ENCODE data around the gene PAPLN. TPM values are rescaled to one million over a fixed set of nuclear protein-coding genes. Genes with fewer than 3 reads are reported as not detected.
"Not testable (repeated sequence)": the region's sequence is repeated elsewhere in the genome, so short reads cannot be mapped to it uniquely, and the experiment has no call there.

PAPLN gene
- total and polyA plus RNA-seq, 8 donors = 1.1 to 18.3 (median 2.9) TPM

DNA sequence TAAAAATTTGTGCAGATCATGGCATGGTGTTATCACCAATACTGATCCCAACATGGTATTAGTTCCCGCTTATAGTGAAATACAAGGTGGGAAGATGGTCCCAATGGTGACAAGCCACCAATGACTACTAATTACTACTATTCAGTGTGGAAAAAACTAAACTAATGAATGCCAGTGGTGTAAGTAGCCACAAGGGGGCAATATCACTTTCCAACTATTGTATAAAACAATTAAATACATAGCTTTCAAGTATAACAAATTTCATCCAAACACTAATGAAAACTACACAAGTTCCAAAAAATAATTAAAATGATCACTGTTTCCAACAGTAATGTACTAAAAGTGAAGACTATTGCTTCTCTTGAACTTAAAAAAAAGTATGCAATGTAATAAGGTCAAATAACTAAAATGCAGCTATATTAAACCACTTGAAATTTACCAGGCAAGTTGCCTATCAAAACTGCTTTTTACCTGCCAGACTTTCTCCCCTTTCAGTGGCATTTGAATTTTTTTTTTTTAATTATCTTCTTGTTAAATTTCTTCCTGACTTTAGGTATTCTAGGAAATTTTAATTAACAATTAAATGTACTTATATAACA is 58.0 kb downstream of the PAPLN start:
- H3K9me3 ChIP-seq = no peaks in the 10 kb centered on the region
- DNase-seq = no peak
- H3K4me3 ChIP-seq = no peak overlapping the region
- peak; percentile 58 to 81 (median 76) for ATAC-seq
- intact Hi-C loops (cut with DNase I) = loop anchor here in 2 of 3 donors (10.0 kb wide), 1 partner anchor 180 kb away; no protein-coding TSS in a partner anchor
- TF ChIP-seq, protein P1, sequence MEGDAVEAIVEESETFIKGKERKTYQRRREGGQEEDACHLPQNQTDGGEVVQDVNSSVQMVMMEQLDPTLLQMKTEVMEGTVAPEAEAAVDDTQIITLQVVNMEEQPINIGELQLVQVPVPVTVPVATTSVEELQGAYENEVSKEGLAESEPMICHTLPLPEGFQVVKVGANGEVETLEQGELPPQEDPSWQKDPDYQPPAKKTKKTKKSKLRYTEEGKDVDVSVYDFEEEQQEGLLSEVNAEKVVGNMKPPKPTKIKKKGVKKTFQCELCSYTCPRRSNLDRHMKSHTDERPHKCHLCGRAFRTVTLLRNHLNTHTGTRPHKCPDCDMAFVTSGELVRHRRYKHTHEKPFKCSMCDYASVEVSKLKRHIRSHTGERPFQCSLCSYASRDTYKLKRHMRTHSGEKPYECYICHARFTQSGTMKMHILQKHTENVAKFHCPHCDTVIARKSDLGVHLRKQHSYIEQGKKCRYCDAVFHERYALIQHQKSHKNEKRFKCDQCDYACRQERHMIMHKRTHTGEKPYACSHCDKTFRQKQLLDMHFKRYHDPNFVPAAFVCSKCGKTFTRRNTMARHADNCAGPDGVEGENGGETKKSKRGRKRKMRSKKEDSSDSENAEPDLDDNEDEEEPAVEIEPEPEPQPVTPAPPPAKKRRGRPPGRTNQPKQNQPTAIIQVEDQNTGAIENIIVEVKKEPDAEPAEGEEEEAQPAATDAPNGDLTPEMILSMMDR (IDR thresholded peaks at IDR 0.05) = peak; percentile 31 to 61 (median 60)
- 37 to 64% methylated on average over 1 of the region's 1 CpG for WGBS, 2 donors
- H3K4me1 ChIP-seq = peaks cover 3 to 13% (median 11%) of the 10 kb centered on the region in 3 donors
- peak; percentile 49 for FAIRE-seq
- H3K36me3 ChIP-seq = no peaks in the 10 kb centered on the region
- H3K27me3 ChIP-seq = no peaks in the 10 kb centered on the region
- no peak overlapping the region for H3K27ac ChIP-seq

DNA sequence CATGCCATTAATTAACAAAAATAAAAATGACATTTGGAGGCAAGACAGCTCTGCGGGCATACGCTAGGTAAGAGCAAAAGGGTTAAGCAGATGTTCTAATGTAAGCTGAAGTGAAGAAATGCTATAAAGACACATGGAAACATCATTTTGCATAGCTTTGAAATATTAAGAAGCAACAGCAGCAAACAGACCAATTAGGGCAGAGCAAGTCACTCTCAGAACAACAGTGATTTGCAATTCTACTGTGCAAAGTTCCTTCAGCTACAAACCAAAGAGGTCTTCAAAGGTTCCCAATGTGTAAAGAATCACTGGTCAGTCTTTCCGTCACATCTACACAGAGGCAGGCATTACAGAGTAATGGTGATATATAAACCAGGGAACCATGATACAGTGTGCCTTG is 68.2 kb downstream of the PAPLN start:
- FAIRE-seq (no peak), ATAC-seq (no peak), DNase-seq (no peak)
- Histone ChIP-seq H3K4me1 (no peaks in the 10 kb centered on the region), H3K36me3 (no peaks in the 10 kb centered on the region), H3K27ac (no peak overlapping the region), H3K27me3 (no peaks in the 10 kb centered on the region), H3K9me3 (no peaks in the 10 kb centered on the region), H3K4me3 (no peak overlapping the region)
- TF ChIP-seq, protein P1 (IDR thresholded peaks at IDR 0.05) = no peak
- WGBS, 2 donors = 77% methylated on average over 3 of the region's 3 CpGs
- intact Hi-C loops (cut with DNase I) = no loop called here

GRCh38 chr14:73307261-73307660 is 70.0 kb downstream of the PAPLN start:
- TF ChIP-seq, protein P1 (IDR thresholded peaks at IDR 0.05) = no peak
- Histone ChIP-seq H3K36me3 (no peaks in the 10 kb centered on the region), H3K27ac (no peak overlapping the region), H3K4me3 (no peak overlapping the region), H3K27me3 (no peaks in the 10 kb centered on the region), H3K4me1 (no peaks in the 10 kb centered on the region), H3K9me3 (no peaks in the 10 kb centered on the region)
- ATAC-seq (no peak), FAIRE-seq (no peak), DNase-seq (no peak)
- WGBS, 2 donors = 99 to 100% methylated on average over 3 of the region's 3 CpGs
- intact Hi-C loops (cut with DNase I) = no loop called here

DNA sequence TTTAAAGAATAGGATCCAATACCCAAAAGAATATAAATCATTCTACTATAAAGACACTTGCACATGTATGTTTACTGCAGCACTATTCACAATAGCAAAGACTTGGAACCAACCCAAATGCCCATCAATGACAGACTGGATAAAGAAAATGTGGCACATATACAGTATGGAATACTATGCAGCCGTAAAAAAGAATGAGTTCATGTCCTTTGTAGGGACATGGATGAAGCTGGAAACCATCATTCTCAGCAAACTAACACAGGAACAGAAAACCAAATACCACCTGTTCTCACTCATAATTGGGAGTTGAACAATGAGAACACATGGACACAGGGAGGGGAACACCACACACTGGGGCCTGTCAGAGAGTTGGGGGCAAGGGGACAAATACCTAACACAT is 71.9 kb downstream of the PAPLN start:
- DNase-seq; H3K4me1 ChIP-seq; H3K9me3 ChIP-seq; H3K27me3 ChIP-seq; intact Hi-C loops (cut with DNase I); H3K27ac ChIP-seq; ATAC-seq; H3K4me3 ChIP-seq; FAIRE-seq; H3K36me3 ChIP-seq: not testable (repeated sequence)
- 95% methylated on average over 1 of the region's 1 CpG for WGBS, 2 donors

DNA sequence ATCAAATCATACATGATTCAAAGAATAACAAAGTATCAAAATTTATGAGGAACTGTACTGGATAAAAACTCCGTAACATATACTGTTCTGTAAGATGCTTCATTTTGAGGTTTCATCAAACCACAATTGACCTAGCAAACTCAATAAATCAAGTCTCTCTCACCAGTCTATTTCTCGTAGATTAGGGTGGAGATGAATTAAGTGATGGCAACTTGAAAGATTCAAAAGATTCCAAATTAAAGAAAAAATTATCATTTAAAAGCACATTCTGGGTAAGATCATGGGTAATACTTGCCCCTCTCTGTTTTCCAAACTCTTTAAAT is 74.4 kb downstream of the PAPLN start:
- no peak for FAIRE-seq

More for the DNA sequence above, 74.4 kb downstream of the PAPLN start:
- intact Hi-C loops (cut with DNase I) = no loop called here
- H3K27me3 ChIP-seq = no peaks in the 10 kb centered on the region
- DNase-seq (no peak), ATAC-seq (peak in 1 of 4 donors; percentile 20)
- TF ChIP-seq, protein P1 (IDR thresholded peaks at IDR 0.05) = no peak
- no peak overlapping the region for H3K4me3 ChIP-seq
- H3K27ac ChIP-seq = no peak overlapping the region
- no peaks in the 10 kb centered on the region for H3K9me3 ChIP-seq
- H3K4me1 ChIP-seq = peaks cover 0 to 9% (median 8%) of the 10 kb centered on the region in 3 donors
- H3K36me3 ChIP-seq = no peaks in the 10 kb centered on the region
- 87 to 92% methylated on average over 2 of the region's 2 CpGs for WGBS, 2 donors

Measured in pancreas (tissue), 10 donors.